HCT116 (cell line): ENCODE data around the gene SMURF1. TPM values are rescaled to one million over a fixed set of nuclear protein-coding genes. Genes with fewer than 3 reads are reported as not detected.

Experiments used
- ATAC-seq: fragments of 200-7000 bp; cut with Tn5 transposase; 2 replicates; pipeline ENCODE4 v1.9.1; 2020; ENCODE audit warnings: mild to moderate bottlenecking, moderate library complexity
- BruUV-seq: library from RNA; stranded (reverse); fragments of 400-500 nt; replicated peaks from 2 replicates; lab custom pipeline; 2021; lab: Mats Ljungman, UMichigan
- CTCF ChIA-PET: fragments of 300-600 bp; sonication (Branson Sonifier 250); formaldehyde crosslinking; loops from one replicate; lab custom pipeline; 2021; ENCODE audit warnings: antibody characterized with exemption; lab: Charles Lee
- POLR2A ChIA-PET: fragments of 300-600, 350-600 bp; sonication (Branson Sonifier 250); formaldehyde crosslinking; loops from one replicate; lab custom pipeline; 2021; ENCODE audit warnings: antibody characterized with exemption; lab: Charles Lee
- RAD21 ChIA-PET, 2 experiments: fragments of 300-600 bp; sonication (Branson Sonifier 250); formaldehyde crosslinking; loops; one replicate each; lab custom pipeline; 2023; ENCODE audit warnings: low total read pairs in 2 of 2; ENCODE audit not compliant: uncharacterized antibody in 2 of 2, unreplicated experiment in 2 of 2, low non-redundant PET in 1 of 2; lab: Charles Lee
- DNase-seq: peaks from one replicate; pipeline ENCODE4 v3.0.0-alpha.2; 2010; ENCODE audit warnings: low read depth, low spot score
- H2AFZ ChIP-seq: fragments of 200-600 bp; shearing (Covaris generic), sonication (generic); 2 replicates; pipeline ENCODE4 v1.6.1; 2017; ENCODE audit warnings: low read depth, mixed run types, mixed read lengths, antibody characterized with exemption, low read length; ENCODE audit not compliant: poor library complexity, severe bottlenecking
- H3K27ac ChIP-seq: 2 replicates; pipeline ENCODE4 v1.5.1; 2012; ENCODE audit warnings: low read depth, low read length
- H3K27me3 ChIP-seq: fragments of 200-600 bp; sonication (generic); 2 replicates; pipeline ENCODE4 v1.6.1; 2016; ENCODE audit warnings: mixed run types, low read length, mixed read lengths; ENCODE audit not compliant: insufficient read depth
- H3K36me3 ChIP-seq, 2 experiments: fragments of 200-500 bp in 1 of 2; fragments of 200-600 bp in 1 of 2; sonication (Bioruptor generic) in 1 of 2; sonication (generic) in 1 of 2; 2 replicates each; pipeline versions ENCODE4 v1.5.1 to v1.6.1; 2014 to 2016; ENCODE audit warnings: low read length in 2 of 2, inconsistent platforms in 1 of 2, mixed read lengths in 1 of 2, mixed run types in 1 of 2; ENCODE audit not compliant: insufficient read depth in 2 of 2, control insufficient read depth in 1 of 2
- H3K4me1 ChIP-seq, 2 experiments: fragments of 200-600 bp in 1 of 2; sonication (generic) in 1 of 2; 2 replicates each; pipeline versions ENCODE4 v1.5.1 to v1.6.1; 2012 to 2017; ENCODE audit warnings: low read length in 2 of 2, inconsistent platforms in 1 of 2, mild to moderate bottlenecking in 1 of 2, mixed read lengths in 1 of 2, mixed run types in 1 of 2, moderate library complexity in 1 of 2; ENCODE audit not compliant: insufficient read depth in 2 of 2, control insufficient read depth in 1 of 2
- H3K4me2 ChIP-seq: fragments of 200-600 bp; sonication (generic); 2 replicates; pipeline ENCODE4 v1.6.1; 2017; ENCODE audit warnings: mixed run types, low read length, mixed read lengths
- H3K4me3 ChIP-seq, 2 experiments: fragments of 200-600 bp in 1 of 2; sonication (generic) in 1 of 2; replicated peaks in 1 of 2; 2 replicates each; pipeline ENCODE4 v1.5.1; 2011 to 2016; ENCODE audit warnings: low read length in 2 of 2, control low read depth in 1 of 2, low read depth in 1 of 2, mild to moderate bottlenecking in 1 of 2, mixed read lengths in 1 of 2, mixed run types in 1 of 2
- H3K79me2 ChIP-seq: fragments of 200-600 bp; sonication (generic); 2 replicates; pipeline ENCODE4 v1.6.1; 2017; ENCODE audit warnings: mild to moderate bottlenecking, mixed run types, low read length, moderate library complexity, mixed read lengths; ENCODE audit not compliant: insufficient read depth
- H3K9ac ChIP-seq: fragments of 200-600 bp; sonication (generic); 2 replicates; pipeline ENCODE4 v1.6.1; 2016; ENCODE audit warnings: low read length, mixed read lengths
- H3K9me2 ChIP-seq: fragments of 200-600 bp; sonication (generic), shearing (Covaris generic); 2 replicates; pipeline ENCODE4 v1.6.1; 2017; ENCODE audit warnings: mixed run types, mild to moderate bottlenecking, moderate library complexity; ENCODE audit not compliant: insufficient read depth
- H3K9me3 ChIP-seq, 2 experiments: fragments of 200-500 bp in 1 of 2; fragments of 200-600 bp in 1 of 2; sonication (Bioruptor generic) in 1 of 2; sonication (generic) in 1 of 2; 2 replicates each; pipeline ENCODE4 v1.6.1; 2014 to 2017; ENCODE audit warnings: low read length in 2 of 2, mixed read lengths in 2 of 2, inconsistent platforms in 1 of 2, low read depth in 1 of 2, mild to moderate bottlenecking in 1 of 2, mixed run types in 1 of 2, moderate library complexity in 1 of 2; ENCODE audit not compliant: control insufficient read depth in 1 of 2, insufficient read depth in 1 of 2
- H4K20me1 ChIP-seq: fragments of 200-600 bp; sonication (generic), shearing (Covaris generic); 2 replicates; pipeline ENCODE4 v1.6.1; 2017; ENCODE audit warnings: mixed run types, mild to moderate bottlenecking, moderate library complexity; ENCODE audit not compliant: insufficient read depth
- ATF3 ChIP-seq: IDR thresholded peaks from 2 replicates; pipeline ENCODE4 v1.6.1; 2012
- CBX3 ChIP-seq: IDR thresholded peaks from 2 replicates; pipeline ENCODE4 v1.6.1; 2012; ENCODE audit warnings: low read depth
- CEBPB ChIP-seq: IDR thresholded peaks from 2 replicates; pipeline ENCODE4 v1.6.1; 2012; ENCODE audit warnings: low read depth
- CTCF ChIP-seq, 3 experiments: fragments of 200-600 bp in 1 of 3; sonication (generic) in 1 of 3; IDR thresholded peaks in 2 of 3; conservative IDR thresholded peaks in 1 of 3; 2 replicates each; pipeline ENCODE4 v1.5.1; 2012 to 2017; ENCODE audit warnings: low read depth in 2 of 3, low read length in 2 of 3, antibody characterized with exemption in 1 of 3, borderline replicate concordance in 1 of 3, control low read depth in 1 of 3, mild to moderate bottlenecking in 1 of 3, mixed read lengths in 1 of 3, mixed run types in 1 of 3, moderate library complexity in 1 of 3; ENCODE audit not compliant: insufficient read depth in 1 of 3
- ELF1 ChIP-seq: IDR thresholded peaks from 2 replicates; pipeline ENCODE4 v1.6.1; 2012; ENCODE audit warnings: low read depth, borderline replicate concordance
- EZH2 ChIP-seq: fragments of 200-600 bp; sonication (generic); IDR thresholded peaks from 2 replicates; pipeline ENCODE4 v1.6.1; 2017; ENCODE audit warnings: antibody characterized with exemption, mixed run types
- EZH2phosphoT487 ChIP-seq: fragments of 200-600 bp; IDR thresholded peaks from 2 replicates; pipeline ENCODE4 v1.6.1; 2018; ENCODE audit warnings: antibody characterized with exemption, borderline replicate concordance
- MAX ChIP-seq: IDR thresholded peaks from 2 replicates; pipeline ENCODE4 v1.6.1; 2012
- POLR2A ChIP-seq: IDR thresholded peaks from 2 replicates; pipeline ENCODE4 v1.7.0; 2011; ENCODE audit warnings: borderline replicate concordance; ENCODE audit not compliant: insufficient read depth, insufficient read length; ENCODE audit errors: extremely low read depth
- REST ChIP-seq: IDR thresholded peaks from 2 replicates; pipeline ENCODE4 v1.6.1; 2012; ENCODE audit warnings: low read depth
- SP1 ChIP-seq: IDR thresholded peaks from 2 replicates; pipeline ENCODE4 v1.6.1; 2012; ENCODE audit warnings: low read depth
- TCF7L2 ChIP-seq: IDR thresholded peaks from 2 replicates; pipeline ENCODE4 v1.7.0; 2011; ENCODE audit warnings: borderline replicate concordance, inconsistent platforms; ENCODE audit not compliant: insufficient read depth, insufficient read length; ENCODE audit errors: extremely low read depth
- YY1 ChIP-seq: IDR thresholded peaks from 2 replicates; pipeline ENCODE4 v1.6.1; 2011; ENCODE audit warnings: low read length, low read depth, moderate library complexity, mild to moderate bottlenecking; ENCODE audit not compliant: insufficient replicate concordance; ENCODE audit errors: extremely low read depth
- ZBTB33 ChIP-seq: IDR thresholded peaks from 2 replicates; pipeline ENCODE4 v1.6.1; 2011; ENCODE audit warnings: mild to moderate bottlenecking, low read length, moderate library complexity; ENCODE audit not compliant: insufficient replicate concordance; ENCODE audit errors: extremely low read depth
- ZFX ChIP-seq: fragments of 450-650 bp; IDR thresholded peaks from 2 replicates; pipeline ENCODE4 v1.6.1; 2017
- ZNF274 ChIP-seq: fragments of 200-500 bp; sonication (Bioruptor generic); IDR thresholded peaks from 2 replicates; pipeline ENCODE4 v1.6.1; 2014; ENCODE audit warnings: mild to moderate bottlenecking, low read depth, low read length, inconsistent platforms
- intact Hi-C: fragments of 100-400 bp; cut with micrococcal nuclease; formaldehyde crosslinking; loops from 2 replicates; pipeline ENCODE4 v1.10.0; 2022
- total RNA-seq: library from RNA; stranded (reverse); gene quantifications from one replicate; pipeline ENCODE4 v1.2.1, GENCODE V29; 2021; ENCODE audit not compliant: unreplicated experiment

The SMURF1 gene
- total RNA-seq, 1 experiment from 2014 or later: 24.6 TPM

- H3K27ac ChIP-seq: no peak overlapping the region
- no peaks in the 10 kb centered on the region for H3K9me2 ChIP-seq
- peaks cover 74% of the 10 kb centered on the region for H3K79me2 ChIP-seq
- no peak for DNase-seq
- H4K20me1 ChIP-seq: no peaks in the 10 kb centered on the region; the same call in 1 of the 2 replicates
- H2AFZ ChIP-seq: no peak overlapping the region
- intact Hi-C loops: no loop called here
- H3K4me2 ChIP-seq: no peak overlapping the region
- no peak overlapping the region for H3K9ac ChIP-seq
- ChIA-PET CTCF (no interaction called here), RAD21 (no interaction called here)
- no TSS peak for BruUV-seq
- H3K9me3 ChIP-seq: no peaks in the 10 kb centered on the region
- no peak for TF ChIP-seq ZFX
- no peak for TF ChIP-seq POLR2A
- TF ChIP-seq SP1: no peak
- no peak for TF ChIP-seq ZBTB33
- TF ChIP-seq ZNF274: no peak
- TF ChIP-seq EZH2: no peak
- TF ChIP-seq REST: no peak
- no peak for TF ChIP-seq YY1
- no peak for TF ChIP-seq ATF3
- TF ChIP-seq EZH2phosphoT487: no peak
- TF ChIP-seq CEBPB: no peak
- TF ChIP-seq CTCF (IDR thresholded peaks at IDR 0.05 in 2 of 3, conservative IDR thresholded peaks at IDR 0.05 in 1 of 3; ENCODE audit: borderline replicate concordance in 1 of 3, insufficient read depth in 1 of 3, low read depth in 2 of 3, low read length in 2 of 3): no peak
- TF ChIP-seq TCF7L2: no peak
- no peak for TF ChIP-seq ELF1
- no peak for TF ChIP-seq MAX
- TF ChIP-seq CBX3: no peak
- TF ChIP-seq, all 23 proteins: peak for 0
- ATAC-seq: no peak
- H3K4me1 ChIP-seq: no peaks in the 10 kb centered on the region
- H3K4me3 ChIP-seq: no peak overlapping the region
- POLR2A ChIA-PET: no interaction called here
- no peaks in the 10 kb centered on the region for H3K27me3 ChIP-seq
- no peaks in the 10 kb centered on the region for H3K36me3 ChIP-seq
Observed at GRCh38 chr7:99080679-99081078, 63.2 kb downstream of the SMURF1 start.
